Measurements from ENCODE around the gene BRI3. TPM values are rescaled to one million over a fixed set of nuclear protein-coding genes. Genes with fewer than 3 reads are reported as not detected.

The BRI3 gene
- total and polyA plus RNA-seq, 2 experiments from 2014 or later: 73.3 to 195 TPM

DNA sequence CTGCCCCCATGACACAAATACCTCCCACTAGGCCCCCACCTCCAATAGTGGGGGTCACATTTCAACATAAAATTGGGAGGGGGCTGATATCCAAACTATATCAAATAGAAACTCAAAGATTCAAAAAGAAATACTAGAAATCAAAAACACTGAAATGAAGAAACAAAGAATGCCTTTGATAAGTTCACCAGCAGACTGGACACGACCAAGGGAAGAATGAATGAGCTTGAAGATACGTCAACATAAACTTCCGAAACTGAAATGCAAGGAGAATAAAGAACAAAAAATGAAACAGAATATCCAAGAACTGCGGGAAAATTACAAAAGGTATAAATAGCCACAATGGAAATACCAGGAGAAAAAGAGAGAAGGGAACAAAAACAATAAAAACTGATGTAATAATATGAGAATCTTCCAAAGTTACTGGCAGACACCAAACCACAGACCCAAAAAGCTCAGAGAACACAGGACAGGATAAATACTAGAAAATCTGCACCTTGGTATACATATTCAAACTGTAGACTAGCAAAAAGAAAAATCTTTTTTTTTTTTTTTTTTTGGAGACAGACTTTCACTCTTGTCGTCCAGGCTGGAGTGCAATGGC is 49.5 kb downstream of the BRI3 start:
- H3K27ac ChIP-seq: no peak overlapping the region

DNA sequence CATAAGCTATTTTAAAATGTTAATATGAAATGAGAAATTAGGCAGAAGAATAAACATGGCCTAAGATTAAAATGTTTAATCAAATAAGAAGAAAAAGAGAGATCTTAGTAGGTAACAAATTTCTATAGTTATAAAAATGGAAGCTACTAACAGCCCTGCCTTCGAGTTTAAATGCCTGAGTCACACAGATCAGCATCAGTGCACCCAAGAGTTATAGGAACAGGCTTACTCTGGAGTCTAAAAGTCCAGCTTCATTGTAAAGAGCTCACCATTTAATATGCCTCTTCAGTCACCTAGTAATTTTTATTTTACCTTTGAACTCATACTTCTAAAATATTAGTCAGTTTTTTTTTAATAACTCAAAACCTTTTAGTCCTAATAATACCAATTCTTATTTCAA is 52.6 kb downstream of the BRI3 start:
- Histone ChIP-seq H3F3A (ENCODE audit: insufficient read depth) (peaks cover 2% of the 10 kb centered on the region; the same call in 1 of the 2 replicates), H3K27me3 (replicated peaks; ENCODE audit: insufficient read depth) (no peaks in the 10 kb centered on the region), H3K9me2 (ENCODE audit: insufficient read depth) (no peaks in the 10 kb centered on the region), H3K4me2 (ENCODE audit: unreplicated experiment) (peak overlapping the region; percentile 76), H3K9ac (no peak overlapping the region), H4K20me1 (ENCODE audit: insufficient read depth) (no peaks in the 10 kb centered on the region), H3K27ac (no peak overlapping the region), H3K36me3 (ENCODE audit: low read depth) (no peaks in the 10 kb centered on the region), H3K4me3 (peak overlapping the region; percentile 34; the same call in 1 of the 2 replicates), H3K79me2 (ENCODE audit: insufficient read depth) (no peaks in the 10 kb centered on the region), H3K4me1 (ENCODE audit: insufficient read depth) (peaks cover 12% of the 10 kb centered on the region), H3K9me3 (ENCODE audit: low read depth) (no peaks in the 10 kb centered on the region), H2AFZ (peak overlapping the region; percentile 58)
- peak; percentile 57 for DNase-seq
- TF ChIP-seq EZH2 (IDR thresholded peaks at IDR 0.05; ENCODE audit: insufficient read depth, poor library complexity, severe bottlenecking) (no peak), EZH2phosphoT487 (IDR thresholded peaks at IDR 0.05; ENCODE audit: insufficient read depth, low read depth) (no peak)
- in situ Hi-C loops (cut with MboI): no loop called here
- WGBS, 2 experiments (ENCODE audit: low coverage in 1 of 2, low lambda C conversion rate in 2 of 2, missing lambda C conversion rate in 2 of 2): 38% methylated on average over 1 of the region's 1 CpG

More for the DNA sequence above, 49.5 kb downstream of the BRI3 start:
- WGBS, 2 experiments (ENCODE audit: low coverage in 1 of 2, low lambda C conversion rate in 2 of 2, missing lambda C conversion rate in 2 of 2): 66 to 77% methylated on average over 5 of the region's 5 CpGs
- Histone ChIP-seq H3K27me3 (replicated peaks; ENCODE audit: insufficient read depth) (no peaks in the 10 kb centered on the region), H3F3A (ENCODE audit: insufficient read depth) (peaks cover 8% of the 10 kb centered on the region; the same call in 1 of the 2 replicates), H3K9me3 (ENCODE audit: low read depth) (no peaks in the 10 kb centered on the region), H3K4me2 (ENCODE audit: unreplicated experiment) (no peak overlapping the region), H4K20me1 (ENCODE audit: insufficient read depth) (no peaks in the 10 kb centered on the region), H3K9me2 (ENCODE audit: insufficient read depth) (no peaks in the 10 kb centered on the region), H2AFZ (no peak overlapping the region), H3K9ac (no peak overlapping the region), H3K79me2 (ENCODE audit: insufficient read depth) (no peaks in the 10 kb centered on the region), H3K36me3 (ENCODE audit: low read depth) (no peaks in the 10 kb centered on the region), H3K4me1 (ENCODE audit: insufficient read depth) (peaks cover 18% of the 10 kb centered on the region), H3K4me3 (no peak overlapping the region)
- no peak for DNase-seq
- no peak for TF ChIP-seq EZH2 (IDR thresholded peaks at IDR 0.05; ENCODE audit: insufficient read depth, poor library complexity, severe bottlenecking)
- no peak for TF ChIP-seq EZH2phosphoT487 (IDR thresholded peaks at IDR 0.05; ENCODE audit: insufficient read depth, low read depth)
- in situ Hi-C loops (cut with MboI): no loop called here

DNA sequence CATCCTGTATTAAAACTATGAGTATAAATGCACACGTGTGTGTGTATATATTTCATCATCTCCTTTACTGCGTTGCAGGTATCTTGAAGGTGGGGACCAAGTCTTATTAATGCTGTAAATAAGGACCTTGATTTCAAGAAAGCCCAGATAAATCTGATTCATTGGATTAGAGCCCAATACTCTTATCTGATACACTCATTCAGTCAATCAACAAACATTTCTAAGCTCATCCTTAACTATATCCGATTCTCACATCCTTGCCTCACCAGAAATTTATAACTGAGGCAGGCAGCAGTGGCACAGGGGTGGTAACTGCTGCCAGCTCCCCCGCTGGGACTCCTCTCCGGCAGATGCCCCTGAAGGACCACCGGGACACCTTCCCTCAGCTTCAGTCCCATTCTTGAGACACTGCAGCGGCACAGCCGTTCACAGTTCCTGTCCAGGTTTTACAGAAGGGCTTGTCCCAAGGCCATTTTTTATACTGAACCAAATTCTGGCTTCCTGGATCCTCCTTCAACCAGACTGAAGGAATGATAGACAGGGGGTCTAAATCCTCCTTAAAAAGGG is 54.0 kb downstream of the BRI3 start:
- H3K27me3 ChIP-seq (replicated peaks; ENCODE audit: insufficient read depth): no peaks in the 10 kb centered on the region
- no peaks in the 10 kb centered on the region for H3K4me1 ChIP-seq (ENCODE audit: insufficient read depth)
- no peak overlapping the region for H3K27ac ChIP-seq
- H3K9me3 ChIP-seq (ENCODE audit: low read depth): no peaks in the 10 kb centered on the region
- no peak for TF ChIP-seq EZH2phosphoT487 (IDR thresholded peaks at IDR 0.05; ENCODE audit: insufficient read depth, low read depth)
- no peak for TF ChIP-seq EZH2 (IDR thresholded peaks at IDR 0.05; ENCODE audit: insufficient read depth, poor library complexity, severe bottlenecking)
- H4K20me1 ChIP-seq (ENCODE audit: insufficient read depth): no peaks in the 10 kb centered on the region
- no peak overlapping the region for H3K4me3 ChIP-seq
- no peaks in the 10 kb centered on the region for H3K36me3 ChIP-seq (ENCODE audit: low read depth)
- no peaks in the 10 kb centered on the region for H3K79me2 ChIP-seq (ENCODE audit: insufficient read depth)
- no peak overlapping the region for H2AFZ ChIP-seq
- no peaks in the 10 kb centered on the region for H3K9me2 ChIP-seq (ENCODE audit: insufficient read depth)
- H3F3A ChIP-seq (ENCODE audit: insufficient read depth): no peaks in the 10 kb centered on the region
- no peak overlapping the region for H3K9ac ChIP-seq
- 69 to 71% methylated on average over 8 of the region's 8 CpGs for WGBS, 2 experiments (ENCODE audit: low coverage in 1 of 2, low lambda C conversion rate in 2 of 2, missing lambda C conversion rate in 2 of 2)
- no peak for DNase-seq
- in situ Hi-C loops (cut with MboI): no loop called here
- no peak overlapping the region for H3K4me2 ChIP-seq (ENCODE audit: unreplicated experiment)

DNA sequence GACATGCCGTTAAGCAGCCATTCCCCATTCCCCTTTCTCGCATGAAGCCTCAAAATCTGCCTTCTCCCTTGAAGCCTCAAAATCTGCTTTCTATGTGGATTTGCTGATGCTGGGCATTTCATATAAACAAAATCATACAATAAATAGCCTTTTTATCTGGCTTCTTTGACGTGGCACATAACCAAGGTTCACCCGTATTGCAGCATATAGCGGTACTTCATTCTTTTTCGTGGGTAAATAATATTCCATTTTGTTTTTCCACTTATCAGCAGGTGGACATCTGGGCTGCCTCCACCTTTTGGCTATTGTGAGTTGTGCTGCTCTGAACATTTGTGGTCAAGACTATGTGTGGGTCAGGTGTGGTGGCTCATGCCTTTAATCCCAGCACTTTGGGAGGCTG is 57.0 kb downstream of the BRI3 start:
- Histone ChIP-seq H3K27me3 (replicated peaks; ENCODE audit: insufficient read depth) (no peaks in the 10 kb centered on the region), H3K36me3 (ENCODE audit: low read depth) (no peaks in the 10 kb centered on the region), H3F3A (ENCODE audit: insufficient read depth) (peaks cover 12% of the 10 kb centered on the region; the same call in 1 of the 2 replicates), H3K27ac (no peak overlapping the region), H3K4me1 (ENCODE audit: insufficient read depth) (peaks cover 11% of the 10 kb centered on the region), H3K9me2 (ENCODE audit: insufficient read depth) (no peaks in the 10 kb centered on the region), H3K9ac (no peak overlapping the region), H3K4me2 (ENCODE audit: unreplicated experiment) (no peak overlapping the region), H3K4me3 (no peak overlapping the region), H2AFZ (no peak overlapping the region), H3K9me3 (ENCODE audit: low read depth) (no peaks in the 10 kb centered on the region), H3K79me2 (ENCODE audit: insufficient read depth) (no peaks in the 10 kb centered on the region), H4K20me1 (ENCODE audit: insufficient read depth) (no peaks in the 10 kb centered on the region)
- WGBS, 2 experiments (ENCODE audit: low coverage in 1 of 2, low lambda C conversion rate in 2 of 2, missing lambda C conversion rate in 2 of 2): 77 to 82% methylated on average over 6 of the region's 6 CpGs
- in situ Hi-C loops (cut with MboI): no loop called here
- no peak for DNase-seq
- TF ChIP-seq EZH2 (IDR thresholded peaks at IDR 0.05; ENCODE audit: insufficient read depth, poor library complexity, severe bottlenecking) (no peak), EZH2phosphoT487 (IDR thresholded peaks at IDR 0.05; ENCODE audit: insufficient read depth, low read depth) (no peak)
